DMS 273 (cell line): Measurements from ENCODE around the gene MEI4.
A peak's percentile ranks its signal among the peaks of the same experiment; 100 is the strongest.
"Not testable (repeated sequence)": the region's sequence is repeated elsewhere in the genome, so short reads cannot be mapped to it uniquely, and the experiment has no call there.

Source experiments
- DNase-seq: peaks from one replicate; lab custom pipeline; 2025; ENCODE audit not compliant: unreplicated experiment; lab: John Stamatoyannopoulos, UW

The MEI4 gene, protein sequence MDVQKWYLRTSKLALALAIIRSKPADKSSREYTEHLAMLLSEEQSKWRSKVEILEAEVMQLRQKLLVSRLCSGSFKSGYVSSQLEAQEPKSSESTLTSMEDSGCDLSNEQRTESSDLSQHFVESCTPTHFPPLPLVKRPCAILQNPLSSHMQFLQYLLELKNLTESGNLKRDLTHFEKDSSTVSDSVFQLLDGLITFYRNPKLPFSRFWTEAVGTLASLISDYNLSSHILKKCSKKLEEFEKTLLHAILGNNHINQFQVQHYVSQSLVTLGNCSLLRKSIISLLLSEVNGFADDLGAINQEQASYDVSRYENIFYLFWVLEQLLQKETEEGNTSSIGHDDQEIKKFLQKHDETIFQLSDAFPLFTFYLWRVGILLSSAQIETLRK

DNA sequence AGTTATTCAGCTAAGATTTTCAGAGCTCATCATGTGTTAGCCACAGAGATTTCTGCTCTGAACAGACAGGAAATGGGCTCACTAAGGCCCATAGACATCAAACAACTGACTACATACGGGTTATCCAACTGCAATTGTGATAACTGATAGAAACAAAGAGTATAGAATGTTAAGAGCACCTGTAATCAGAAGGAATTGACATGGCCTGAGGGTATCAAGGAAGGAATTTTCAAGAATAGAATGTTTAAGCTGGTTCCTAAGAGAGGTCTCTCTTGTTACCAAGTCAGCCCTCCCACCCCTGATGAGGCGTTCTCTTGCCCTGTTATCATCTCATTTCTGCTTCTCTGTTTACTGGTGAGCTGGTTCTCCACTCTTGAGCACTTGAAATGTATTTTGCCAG lies at the start of gene MEI4:
MEI4 (plus strand) TSS at position 301 of the 400 bp plus-strand sequence. CDS start 37,633 bp downstream, outside the sequence.
- no peak for DNase-seq

DNA sequence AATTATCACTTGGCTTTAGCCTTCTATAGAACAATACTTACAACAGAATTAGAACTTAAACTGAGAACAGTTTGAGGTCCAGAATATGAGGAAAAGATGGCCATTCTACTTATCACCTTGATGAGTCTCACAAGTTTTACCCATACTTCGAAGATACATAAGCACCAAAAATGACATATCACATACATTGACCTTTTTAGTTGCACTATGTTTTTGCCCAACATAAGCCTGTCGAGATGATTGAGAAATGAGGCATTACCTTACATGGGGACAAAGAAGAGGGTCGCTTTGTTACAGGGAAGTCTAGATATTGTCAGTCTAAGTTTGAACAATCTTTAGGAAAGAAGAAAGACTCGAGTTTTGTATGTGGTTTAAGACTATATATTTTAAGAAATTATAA lies 48.4 kb upstream of the MEI4 start:
- no peak for DNase-seq

DNA sequence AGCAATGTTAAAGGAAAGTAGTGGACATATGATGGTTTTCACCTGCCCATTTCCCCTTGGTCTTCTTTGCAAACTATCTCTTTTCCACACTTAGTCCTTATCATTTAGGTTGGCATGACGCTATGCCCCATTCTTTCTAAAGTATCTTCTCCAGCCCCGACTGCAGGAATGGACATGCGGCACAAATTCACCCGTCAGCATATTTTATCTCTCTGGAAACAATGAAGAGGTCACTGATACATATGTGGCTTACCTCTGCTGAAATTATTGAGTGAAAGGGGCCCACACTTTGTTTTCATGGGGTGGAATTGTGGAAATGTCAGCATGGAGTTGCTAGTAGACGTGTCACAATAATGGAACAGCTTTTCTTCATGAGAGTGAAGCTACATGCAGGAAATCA lies 45.8 kb upstream of the MEI4 start:
- no peak for DNase-seq

DNA sequence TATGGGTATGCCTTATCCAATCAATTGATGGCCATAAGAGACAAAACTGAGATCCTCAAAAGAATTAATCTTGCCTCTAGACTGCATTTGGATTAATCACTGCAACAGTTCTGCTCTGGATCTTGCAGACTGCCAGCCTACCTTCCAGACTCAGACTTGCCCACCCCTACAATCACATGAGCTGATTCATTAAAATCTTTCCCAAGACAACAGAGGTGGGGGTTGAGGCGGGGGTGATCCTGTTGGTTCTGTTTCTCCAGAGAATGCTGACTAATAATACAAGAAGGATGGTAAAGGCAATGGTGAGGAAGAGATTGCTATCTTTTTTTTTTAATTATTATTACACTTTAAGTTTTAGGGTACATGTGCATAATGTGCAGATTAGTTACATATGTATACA lies 43.7 kb upstream of the MEI4 start:
- no peak for DNase-seq

DNA sequence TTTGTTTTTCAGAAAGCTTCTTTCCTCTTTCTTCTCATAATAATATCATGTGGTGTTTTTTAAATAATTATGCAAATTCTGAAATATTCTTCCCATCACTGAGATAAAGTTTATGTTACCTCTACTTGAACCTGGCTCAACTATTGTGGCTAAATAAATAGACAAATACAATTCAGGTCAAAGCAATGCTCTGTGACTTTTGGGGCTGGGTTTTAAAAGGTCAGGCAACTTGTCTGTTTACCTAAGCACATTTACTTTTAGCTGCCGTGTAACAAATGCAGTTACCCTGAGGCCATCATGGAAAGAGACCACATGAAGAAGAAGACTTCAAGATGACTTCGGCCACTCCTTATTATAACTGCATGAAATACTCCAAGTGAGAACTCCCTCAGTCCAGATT lies 33.7 kb upstream of the MEI4 start:
- no peak for DNase-seq

DNA sequence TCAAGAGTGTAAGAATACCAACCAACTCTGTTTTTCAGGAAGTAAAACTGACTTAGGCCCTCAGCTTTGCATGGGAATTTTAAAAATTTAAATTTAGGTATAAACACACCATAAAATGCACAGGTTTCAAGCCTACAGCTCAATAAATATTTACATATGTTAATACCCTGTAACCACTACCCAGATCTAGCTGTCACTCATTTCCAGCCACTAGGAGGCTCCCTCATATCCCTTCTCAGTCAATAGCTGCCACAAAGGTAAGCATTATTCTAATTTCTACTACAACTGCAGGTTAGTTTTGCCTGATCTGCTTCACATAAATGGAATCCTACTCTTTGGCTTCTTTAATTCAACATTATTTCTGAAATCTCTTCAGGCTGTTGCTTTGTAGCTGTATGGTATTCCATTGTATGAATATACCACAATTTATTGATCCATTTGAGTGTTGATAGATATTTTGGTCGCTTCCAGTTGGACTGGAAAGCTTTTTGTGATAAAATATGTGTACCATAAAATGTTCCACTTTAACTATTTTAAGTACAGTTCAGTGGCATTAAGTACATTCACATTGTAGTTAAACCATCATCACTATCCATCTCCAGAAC lies 32.5 kb upstream of the MEI4 start:
- DNase-seq: peak; percentile 47

DNA sequence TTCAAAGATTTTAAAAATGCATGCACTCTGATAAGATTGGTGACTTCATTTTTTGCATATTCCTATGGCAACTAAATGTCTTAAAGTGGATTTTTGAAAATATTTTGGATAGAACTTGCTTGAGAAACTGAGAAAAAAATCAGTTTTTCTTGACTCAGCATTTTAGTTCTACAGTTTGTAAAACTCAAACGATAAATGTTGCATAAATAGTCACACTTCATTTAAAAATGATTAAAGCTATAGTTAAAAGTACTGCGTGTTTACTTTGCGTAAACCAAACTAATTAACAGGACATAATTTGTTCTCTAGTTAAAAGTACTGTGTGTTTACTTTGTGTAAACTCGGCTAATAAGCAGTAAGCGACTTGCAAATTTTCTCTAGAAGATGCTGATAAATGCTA lies 28.3 kb upstream of the MEI4 start:
- no peak for DNase-seq

DNA sequence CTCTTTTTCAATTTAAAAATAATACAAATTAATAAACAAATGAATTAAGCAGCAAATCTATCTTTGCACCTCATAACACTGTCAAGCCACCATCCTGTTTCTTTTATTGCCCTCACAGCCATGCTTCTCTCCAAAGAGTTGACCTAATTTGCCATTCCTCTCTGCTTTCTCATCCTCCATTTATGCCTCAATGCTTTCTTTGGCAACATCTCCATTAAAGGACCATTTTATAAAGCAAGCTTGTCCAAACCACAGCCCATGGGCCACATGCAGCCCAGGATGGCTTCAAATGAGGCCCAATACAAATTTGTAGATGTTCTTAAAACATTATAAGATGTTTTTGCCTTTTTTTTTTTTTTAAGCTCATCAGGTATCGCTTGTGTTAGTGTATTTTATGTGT lies 26.4 kb upstream of the MEI4 start:
- no peak for DNase-seq

DNA sequence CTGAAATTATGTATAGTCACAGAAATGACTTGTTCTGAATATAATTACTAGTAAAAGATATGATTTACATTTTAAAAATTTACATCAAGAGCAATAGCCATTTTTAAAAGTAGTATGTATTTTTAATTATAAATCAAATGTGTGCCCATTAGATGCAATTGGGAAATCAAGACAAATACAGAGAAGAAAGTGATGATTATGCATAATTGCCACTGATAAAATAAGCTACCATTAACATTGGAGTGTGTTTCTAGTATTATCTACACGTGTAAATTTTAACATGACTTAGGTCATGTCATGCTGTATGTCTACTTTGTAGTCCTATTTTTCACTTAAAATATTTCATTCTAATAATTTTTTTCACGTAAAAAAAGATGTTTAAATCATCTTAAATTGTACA lies 22.8 kb upstream of the MEI4 start:
- DNase-seq: no peak

DNA sequence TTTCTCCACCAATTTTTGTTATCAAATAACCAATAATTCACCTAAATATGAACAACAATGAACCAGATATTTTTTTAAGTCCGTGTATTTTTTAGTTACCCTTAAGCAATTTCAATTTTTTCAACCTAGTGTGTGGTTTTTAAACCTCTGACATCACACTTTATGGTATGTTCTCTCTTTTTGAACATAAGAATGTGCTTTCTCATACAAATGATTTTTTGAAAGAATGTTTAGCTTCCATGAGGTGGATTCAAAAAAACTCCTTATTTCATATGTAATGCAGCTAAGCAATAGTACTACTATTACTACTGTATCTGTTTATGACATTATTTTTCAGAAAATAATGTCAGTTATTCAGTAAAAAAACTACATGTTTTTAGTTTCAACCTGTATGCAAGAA lies 19.4 kb upstream of the MEI4 start:
- no peak for DNase-seq

DNA sequence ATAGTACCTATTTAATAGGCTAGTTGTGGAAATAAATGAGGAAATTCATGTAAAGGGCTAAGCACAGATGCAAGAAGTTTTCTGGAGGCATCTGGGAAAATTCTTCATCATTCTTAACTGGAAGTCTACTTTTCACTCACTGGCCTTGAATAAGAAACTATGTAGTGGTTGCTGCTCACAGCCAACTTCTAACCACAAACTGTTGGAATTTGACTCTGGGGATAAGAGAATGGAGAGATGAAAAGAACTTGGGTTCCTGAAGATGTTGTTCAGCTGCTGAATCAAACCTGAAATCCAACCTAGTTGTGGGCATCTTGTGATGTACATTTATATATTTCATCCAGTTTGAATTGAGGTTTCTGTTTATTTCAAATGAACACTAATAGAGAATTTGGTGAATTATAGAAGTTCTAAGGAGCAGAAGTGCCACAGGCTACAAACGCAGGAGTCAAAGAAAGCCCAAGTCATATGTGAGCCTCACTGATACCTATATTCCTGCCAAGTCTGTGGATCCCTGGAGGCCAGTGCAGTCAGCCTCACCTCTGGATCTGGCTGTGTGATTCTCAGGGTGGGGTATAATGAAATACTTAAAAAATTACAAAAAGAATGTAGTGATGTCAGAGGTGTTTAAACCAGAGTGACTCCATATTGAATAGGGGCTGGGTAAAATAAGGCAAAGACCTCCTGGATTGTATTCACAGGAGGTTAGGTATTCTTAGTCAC lies 18.7 kb upstream of the MEI4 start:
- DNase-seq: no peak

DNA sequence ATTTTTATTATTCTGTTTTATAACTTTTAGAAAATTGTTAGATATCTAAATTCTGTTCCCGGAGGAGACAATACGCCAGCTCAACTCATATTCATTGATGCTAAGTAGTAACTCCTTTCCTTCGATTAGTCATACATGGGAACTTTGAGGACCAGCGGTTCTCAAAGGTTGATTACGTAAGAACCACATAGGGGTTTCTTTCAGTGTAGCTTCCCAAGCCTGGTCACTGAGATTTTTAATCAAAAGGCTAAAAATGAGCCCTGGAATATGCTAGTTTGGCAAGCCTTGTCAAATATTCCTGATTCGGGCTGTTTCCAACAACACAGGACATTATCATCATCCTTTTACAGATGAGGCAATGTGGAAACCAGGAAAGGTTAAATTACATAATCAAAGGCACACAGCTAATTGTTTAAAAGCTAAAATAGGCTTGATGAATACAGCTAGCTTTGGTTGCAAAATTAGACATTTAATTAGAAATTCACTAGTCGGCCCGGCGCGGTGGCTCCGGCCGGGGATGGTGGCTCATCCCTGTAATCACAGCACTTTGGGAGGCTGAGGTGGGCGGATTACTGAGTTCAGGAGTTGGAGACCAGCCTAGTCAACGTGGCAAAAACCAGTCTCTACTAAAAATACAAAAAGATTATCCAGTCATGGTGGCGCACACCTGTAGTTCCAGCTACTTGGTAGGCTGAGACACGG lies 14.6 kb upstream of the MEI4 start:
- no peak for DNase-seq

DNA sequence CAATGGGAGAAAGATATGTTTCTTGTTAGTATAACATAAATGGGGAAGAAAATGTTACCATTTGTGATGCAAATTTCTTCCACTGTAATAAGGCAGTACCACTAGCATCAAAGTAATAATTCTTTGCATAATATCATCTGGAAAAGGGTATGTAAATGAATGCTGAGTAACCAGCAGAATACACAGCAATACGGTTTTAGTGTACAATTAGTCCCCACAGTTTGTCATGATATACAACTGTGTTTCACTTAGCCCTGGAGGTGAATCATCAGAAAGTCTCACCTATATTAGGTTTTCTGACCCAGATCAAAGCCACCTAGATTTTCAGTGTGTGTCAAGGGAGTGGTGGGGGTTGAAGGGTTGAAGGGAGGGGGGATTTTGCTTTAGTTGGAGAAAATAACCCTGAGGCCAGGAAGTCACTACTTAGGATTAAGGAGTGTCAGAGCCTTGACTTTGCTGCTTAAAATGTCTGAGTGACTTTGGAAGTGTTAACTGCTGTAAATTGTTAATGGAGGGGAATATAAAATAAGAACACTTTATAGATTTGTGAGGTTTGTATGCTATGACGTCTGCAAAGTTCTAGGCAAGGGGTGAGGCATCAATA lies 8.6 kb upstream of the MEI4 start:
- DNase-seq: no peak

DNA sequence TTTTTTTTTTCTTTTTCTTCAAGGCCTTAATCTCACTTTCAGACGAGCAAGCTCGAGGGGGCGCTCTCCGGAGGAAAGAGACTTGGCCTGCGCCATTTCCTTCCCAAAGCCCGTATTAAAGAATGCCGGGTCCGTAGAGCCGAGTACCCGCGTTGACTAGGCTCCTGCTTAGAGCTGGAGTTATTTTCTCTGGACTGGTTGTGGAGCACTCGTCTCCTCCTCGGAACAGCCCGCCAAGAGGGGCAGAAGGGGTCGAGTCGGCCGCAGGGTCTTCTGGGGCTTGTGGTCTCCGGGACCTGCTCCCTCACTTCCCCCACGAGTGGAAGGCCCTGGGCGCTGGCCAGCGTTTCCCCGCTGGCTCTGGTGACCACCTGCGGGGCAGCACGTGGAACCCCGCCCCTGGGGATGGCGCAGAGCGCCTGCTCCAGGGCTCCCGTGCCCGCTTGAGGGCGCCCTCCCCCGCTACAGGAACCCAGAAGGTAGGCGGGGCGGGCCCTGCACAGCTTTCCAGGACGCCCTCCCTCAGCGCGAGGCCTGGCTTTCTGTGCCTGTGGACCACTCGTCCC lies 2.7 kb upstream of the MEI4 start:
- peak; percentile 50 for DNase-seq

DNA sequence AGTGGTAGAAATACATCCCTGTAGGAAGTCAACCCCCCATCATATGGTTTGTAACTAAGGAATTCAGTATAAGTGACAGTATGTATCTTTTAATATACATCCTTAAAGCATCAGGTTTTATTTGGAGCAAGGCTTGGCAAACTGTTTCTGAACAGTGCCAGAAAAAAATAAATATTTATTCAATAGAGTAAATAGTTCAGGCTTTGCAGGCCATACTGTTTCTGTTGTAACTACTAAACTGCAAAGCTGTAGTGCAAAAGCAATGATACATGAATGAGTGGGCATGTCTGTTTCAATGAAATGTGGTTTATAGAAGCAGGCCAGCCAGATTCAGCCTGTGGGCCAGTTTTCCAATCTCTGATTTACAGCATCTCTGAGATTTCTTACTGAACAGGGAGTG lies 977 bp downstream of the MEI4 start:
- DNase-seq: no peak

DNA sequence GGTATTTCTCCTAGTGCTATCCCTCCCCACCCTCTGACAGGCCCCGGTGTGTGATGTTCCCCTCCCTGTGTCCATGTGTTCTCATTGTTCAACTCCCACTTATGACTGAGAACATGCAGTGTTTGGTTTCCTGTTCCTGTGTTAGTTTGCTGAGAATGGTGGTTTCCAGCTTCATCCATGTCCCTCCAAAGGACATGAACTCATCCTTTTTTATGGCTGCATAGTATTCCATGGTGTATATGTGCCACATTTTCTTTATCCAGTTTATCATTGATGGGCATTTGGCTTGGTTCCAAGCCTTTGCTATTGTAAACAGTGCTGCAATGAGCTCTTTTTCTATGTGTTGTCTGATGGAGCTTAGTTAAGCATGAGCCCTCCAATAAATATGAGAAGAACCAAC lies 2.2 kb downstream of the MEI4 start:
- DNase-seq: not testable (repeated sequence)

DNA sequence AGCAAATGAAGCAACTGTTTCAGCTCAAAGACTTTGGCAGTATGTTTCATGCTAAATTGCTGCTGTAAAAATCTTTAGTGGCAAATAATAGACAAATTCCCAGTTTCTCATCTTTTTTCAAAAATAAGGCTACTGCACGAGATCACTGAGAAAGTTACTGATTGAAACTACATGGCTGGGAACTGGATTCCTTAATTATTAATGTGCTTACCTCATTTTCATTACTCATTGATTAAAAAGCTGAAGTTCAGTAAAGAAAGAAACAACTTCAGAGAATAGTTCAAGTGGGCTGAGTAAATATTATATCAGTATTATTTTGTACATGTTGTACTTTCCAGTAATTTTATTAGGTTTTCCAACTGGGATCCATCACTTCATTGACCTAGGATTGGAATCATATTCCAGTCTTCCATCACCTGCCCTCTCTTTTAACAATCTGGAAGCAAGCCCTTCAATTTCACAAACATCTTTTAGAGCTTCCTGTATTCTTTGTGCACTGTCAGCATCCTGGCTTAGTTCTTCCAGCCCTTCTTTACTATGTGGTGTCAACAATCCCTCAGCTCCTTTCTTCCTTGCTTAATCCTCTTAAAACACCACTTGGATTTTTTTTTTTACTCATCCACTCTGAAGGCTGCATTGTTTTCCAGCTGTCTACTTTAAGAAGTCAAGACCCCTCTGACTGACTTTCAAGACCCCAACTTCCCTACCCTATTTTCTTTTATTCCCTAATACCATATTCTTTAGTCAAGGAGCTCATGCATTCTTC lies 4.3 kb downstream of the MEI4 start:
- DNase-seq: no peak

DNA sequence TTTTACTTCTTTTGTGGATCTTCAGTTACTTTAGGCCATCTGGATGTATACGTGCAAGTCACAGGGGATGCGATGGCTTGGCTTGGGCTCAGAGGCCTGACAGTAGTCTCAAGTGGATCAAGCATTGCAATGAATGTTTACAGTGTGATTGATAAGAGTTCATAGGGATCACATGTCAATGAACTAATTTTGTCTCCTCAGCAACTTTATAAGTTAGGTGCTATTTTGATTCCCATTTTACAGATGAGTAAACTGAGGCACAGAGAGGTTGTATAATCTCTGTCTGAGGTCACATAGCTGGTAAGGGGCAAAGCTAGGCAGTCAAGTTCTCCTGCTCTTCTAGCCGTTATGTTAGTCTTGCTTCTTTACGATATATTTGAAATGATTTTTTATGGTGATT lies 13.5 kb downstream of the MEI4 start:
- DNase-seq: no peak

DNA sequence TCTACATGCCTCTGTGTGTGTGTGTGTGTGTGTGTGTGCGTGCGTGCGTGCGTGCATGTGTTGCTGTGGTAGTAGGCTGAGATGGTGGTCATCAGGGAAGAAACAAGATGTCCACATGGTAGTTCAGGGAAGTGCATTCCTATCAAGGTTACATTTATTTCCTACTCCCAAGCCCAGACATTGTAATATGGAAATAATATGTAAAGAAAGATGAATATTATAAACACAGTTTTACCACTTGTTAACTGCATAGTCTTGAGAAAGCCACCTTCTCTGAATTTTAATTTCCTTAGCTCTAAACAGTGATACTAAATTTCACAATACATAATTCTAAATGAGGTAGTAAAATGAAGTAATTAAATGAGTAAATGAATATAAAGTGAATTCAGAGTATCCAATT lies 14.0 kb downstream of the MEI4 start:
- DNase-seq: no peak

DNA sequence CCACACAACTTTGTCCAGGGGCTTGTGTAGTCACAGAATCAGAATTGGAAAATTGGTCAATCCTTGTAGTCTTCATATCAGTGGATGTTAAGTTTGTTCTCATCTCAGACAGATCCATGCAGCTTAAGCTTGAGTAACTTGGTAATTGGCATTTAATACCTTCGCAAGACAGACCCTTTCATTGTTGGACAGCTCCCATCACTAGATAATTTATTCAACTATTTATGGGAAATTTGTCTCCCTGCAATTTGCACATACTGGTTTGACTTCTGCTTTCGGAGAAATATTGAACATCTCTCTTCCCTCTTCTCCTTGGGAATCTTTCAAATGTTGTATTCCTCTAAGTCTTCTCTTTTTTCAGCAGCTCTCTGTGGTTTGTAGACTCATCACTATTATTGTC lies 17.1 kb downstream of the MEI4 start:
- DNase-seq: no peak
